Stomach (tissue), 9 donors: ENCODE results near the gene ZNF19. TPM values are rescaled to one million over a fixed set of nuclear protein-coding genes. Genes with fewer than 3 reads are reported as not detected.

Source experiments
- DNase-seq, 2 donors: peaks; one replicate each; pipeline versions ENCODE4 v3.0.0 to v3.0.0-alpha.2; 2013 to 2019
- H3K27ac ChIP-seq, 5 donors: fragments of 200-600 bp in 4 of 5; sonication (generic) in 4 of 5; one replicate each; pipeline ENCODE4 v1.5.1; 2013 to 2019; ENCODE audit warnings: mild to moderate bottlenecking in 1 of 5, moderate library complexity in 1 of 5
- H3K27me3 ChIP-seq, 3 donors: fragments of 200-600 bp; sonication (generic); one replicate each; pipeline ENCODE4 v1.5.1; 2017 to 2019; ENCODE audit warnings: mixed run types in 1 of 3
- H3K36me3 ChIP-seq, 4 donors: fragments of 200-600 bp; sonication (generic); 1 replicate in 3 of 4; 2 replicates in 1 of 4; pipeline ENCODE4 v1.5.1; 2016 to 2019
- H3K4me1 ChIP-seq, 4 donors: fragments of 200-600 bp; sonication (generic); one replicate each; pipeline ENCODE4 v1.5.1; 2016 to 2019
- H3K4me3 ChIP-seq, 4 donors: fragments of 200-600 bp; sonication (generic) in 3 of 4; one replicate each; pipeline ENCODE4 v1.5.1; 2016 to 2019; ENCODE audit warnings: mild to moderate bottlenecking in 1 of 4
- H3K9me3 ChIP-seq, 4 donors: fragments of 200-600 bp; sonication (generic); one replicate each; pipeline ENCODE4 v1.5.1; 2016 to 2019
- CTCF ChIP-seq, 7 experiments: fragments of 450-650 bp in 4 of 7; fragments of 200-600 bp in 3 of 7; sonication (generic) in 3 of 7; IDR thresholded peaks; one replicate each; pipeline ENCODE4 v1.5.1; 2016 to 2019; ENCODE audit warnings: antibody characterized with exemption in 7 of 7, control low read depth in 2 of 7, mild to moderate bottlenecking in 1 of 7
- EP300 ChIP-seq: sonication (generic); formaldehyde crosslinking; IDR thresholded peaks from one replicate; pipeline ENCODE4 v1.6.1; 2017; ENCODE audit warnings: antibody characterized with exemption
- POLR2A ChIP-seq, 4 donors: fragments of 450-650 bp; IDR thresholded peaks; one replicate each; pipeline ENCODE4 v1.6.1; 2016; ENCODE audit warnings: antibody characterized with exemption in 4 of 4, control low read depth in 2 of 4, mild to moderate bottlenecking in 1 of 4, moderate library complexity in 1 of 4
- POLR2AphosphoS5 ChIP-seq, 3 donors: sonication (generic); formaldehyde crosslinking; IDR thresholded peaks; one replicate each; pipeline ENCODE4 v1.6.1; 2016; ENCODE audit warnings: antibody characterized with exemption in 3 of 3
- WGBS, 5 donors: extraction: QIAGEN DNeasy Blood & Tissue Kit in 3 of 5; methylation state at CpG; one replicate each; pipeline versions ENCODE4 v1.1.5 to v1.1.7; 2013 to 2018; 5-methylcytosine and 5-hydroxymethylcytosine counted together
- intact Hi-C: fragments of 100-400 bp; cut with DNase I; formaldehyde crosslinking; loops from one replicate; pipeline ENCODE4 v1.15.1; 2023; ENCODE audit warnings: low total_unique reads
- polyA plus RNA-seq, 3 donors: library from polyadenylated mRNA; stranded (reverse); fragments of 200-250 nt; gene quantifications; one replicate each; pipeline ENCODE4 v1.2.3, GENCODE V29; 2013
- total RNA-seq, 5 donors: library from RNA; depleted of rRNA; stranded (reverse); fragments of >200 nt; gene quantifications; one replicate each; pipeline versions ENCODE4 v1.1.0 to v1.2.3, GENCODE V29; 2014 to 2016
- donor health status: healthy with polysubstance abuse.
- donor health status: Bipolar disorder and iron deficiency.
- donor health status: healthy.

The ZNF19 gene
- total and polyA plus RNA-seq, 8 donors: 1.1 to 6.8 (median 2.2) TPM; not detected in 1

GRCh38 chr16:71499775-71500364 lies 10.7 kb upstream of the ZNF19 start:
- DNase-seq: peak in 1 of 2 donors; percentile 83
- H3K36me3 ChIP-seq: no peaks in the 10 kb centered on the region
- TF ChIP-seq POLR2AphosphoS5 (IDR thresholded peaks at IDR 0.05) (no peak), CTCF (IDR thresholded peaks at IDR 0.05) (peak in 5 of 7 experiments; percentile 49 to 68 (median 56)), EP300 (no peak), POLR2A (IDR thresholded peaks at IDR 0.05) (no peak)
- H3K4me1 ChIP-seq: no peaks in the 10 kb centered on the region
- intact Hi-C loops: loop anchor here (5.0 kb wide), 1 partner anchor 88 kb away; no protein-coding TSS in a partner anchor
- H3K27ac ChIP-seq: no peak overlapping the region
- H3K27me3 ChIP-seq: no peaks in the 10 kb centered on the region
- H3K9me3 ChIP-seq: no peaks in the 10 kb centered on the region
- WGBS, 5 donors: 0 to 5% (median 1%) methylated on average over 3 of the region's 3 CpGs
- H3K4me3 ChIP-seq: no peak overlapping the region

- 78 to 94% (median 87%) methylated on average over 3 of the region's 3 CpGs for WGBS, 5 donors
- intact Hi-C loops: no loop called here
- H3K4me1 ChIP-seq: no peaks in the 10 kb centered on the region
These were observed 8.9 kb upstream of the ZNF19 start for GRCh38 chr16:71498031-71498430.

GRCh38 chr16:71493213-71493612 lies 4.1 kb upstream of the ZNF19 start:
- WGBS, 5 donors: 62 to 86% (median 73%) methylated on average over 3 of the region's 3 CpGs
- H3K9me3 ChIP-seq: no peaks in the 10 kb centered on the region
- no peaks in the 10 kb centered on the region for H3K36me3 ChIP-seq
- no peak overlapping the region for H3K4me3 ChIP-seq
- H3K27me3 ChIP-seq: no peaks in the 10 kb centered on the region
- intact Hi-C loops: loop anchor here (5.0 kb wide), 1 partner anchor 36 kb away; no protein-coding TSS in a partner anchor
- no peak for DNase-seq
- no peak overlapping the region for H3K27ac ChIP-seq
- no peaks in the 10 kb centered on the region for H3K4me1 ChIP-seq
- TF ChIP-seq POLR2A (IDR thresholded peaks at IDR 0.05) (no peak), CTCF (IDR thresholded peaks at IDR 0.05) (no peak), POLR2AphosphoS5 (IDR thresholded peaks at IDR 0.05) (no peak), EP300 (no peak)

More at GRCh38 chr16:71498031-71498430, 8.9 kb upstream of the ZNF19 start:
- no peak overlapping the region for H3K4me3 ChIP-seq
- no peaks in the 10 kb centered on the region for H3K27me3 ChIP-seq
- no peak for DNase-seq
- TF ChIP-seq POLR2A (IDR thresholded peaks at IDR 0.05) (no peak), EP300 (no peak), CTCF (IDR thresholded peaks at IDR 0.05) (no peak), POLR2AphosphoS5 (IDR thresholded peaks at IDR 0.05) (no peak)
- H3K9me3 ChIP-seq: no peaks in the 10 kb centered on the region
- H3K27ac ChIP-seq: no peak overlapping the region
- H3K36me3 ChIP-seq: no peaks in the 10 kb centered on the region

- TF ChIP-seq EP300: no peak
- TF ChIP-seq POLR2AphosphoS5 (IDR thresholded peaks at IDR 0.05): no peak
- TF ChIP-seq POLR2A (IDR thresholded peaks at IDR 0.05): no peak
- no peak for TF ChIP-seq CTCF (IDR thresholded peaks at IDR 0.05)
- intact Hi-C loops: loop anchor here (5.0 kb wide), 1 partner anchor 35 kb away; no protein-coding TSS in a partner anchor
- 53 to 69% (median 56%) methylated on average over 2 of the region's 2 CpGs for WGBS, 5 donors
- H3K4me3 ChIP-seq: no peak overlapping the region
- no peaks in the 10 kb centered on the region for H3K9me3 ChIP-seq
- no peak for DNase-seq
- no peaks in the 10 kb centered on the region for H3K4me1 ChIP-seq
- H3K27ac ChIP-seq: no peak overlapping the region
- H3K27me3 ChIP-seq: no peaks in the 10 kb centered on the region
- no peaks in the 10 kb centered on the region for H3K36me3 ChIP-seq
These were observed 3.7 kb upstream of the ZNF19 start for GRCh38 chr16:71492786-71493185.
